Kasumi-1 (cell line): ENCODE data around the gene TNFRSF9.

Experiments
- DNase-seq, 2 experiments: peaks; one replicate each; lab custom pipeline; 2025; lab: John Stamatoyannopoulos, UW

Gene TNFRSF9

GRCh38 chr1:7869136-7869920 lies 71.3 kb downstream of the TNFRSF9 start:
- no peak for DNase-seq

- no peak for DNase-seq
Observed at GRCh38 chr1:7868070-7868780, 72.4 kb downstream of the TNFRSF9 start.

- no peak for DNase-seq
Observed at GRCh38 chr1:7865978-7866377, 74.7 kb downstream of the TNFRSF9 start.
